GM19468 (cell line): ENCODE results near the gene C1orf21.
"Not testable (repeated sequence)": the region's sequence is repeated elsewhere in the genome, so short reads cannot be mapped to it uniquely, and the experiment has no call there.

Experiments
- ATAC-seq: cut with Tn5 transposase; IDR thresholded peaks from one replicate; pipeline ENCODE4 v1.9.1; 2021; ENCODE audit warnings: mild to moderate bottlenecking, moderate library complexity, moderate number of reproducible peaks; ENCODE audit not compliant: unreplicated experiment; ENCODE audit errors: extremely low read depth

The C1orf21 gene, protein sequence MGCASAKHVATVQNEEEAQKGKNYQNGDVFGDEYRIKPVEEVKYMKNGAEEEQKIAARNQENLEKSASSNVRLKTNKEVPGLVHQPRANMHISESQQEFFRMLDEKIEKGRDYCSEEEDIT

DNA sequence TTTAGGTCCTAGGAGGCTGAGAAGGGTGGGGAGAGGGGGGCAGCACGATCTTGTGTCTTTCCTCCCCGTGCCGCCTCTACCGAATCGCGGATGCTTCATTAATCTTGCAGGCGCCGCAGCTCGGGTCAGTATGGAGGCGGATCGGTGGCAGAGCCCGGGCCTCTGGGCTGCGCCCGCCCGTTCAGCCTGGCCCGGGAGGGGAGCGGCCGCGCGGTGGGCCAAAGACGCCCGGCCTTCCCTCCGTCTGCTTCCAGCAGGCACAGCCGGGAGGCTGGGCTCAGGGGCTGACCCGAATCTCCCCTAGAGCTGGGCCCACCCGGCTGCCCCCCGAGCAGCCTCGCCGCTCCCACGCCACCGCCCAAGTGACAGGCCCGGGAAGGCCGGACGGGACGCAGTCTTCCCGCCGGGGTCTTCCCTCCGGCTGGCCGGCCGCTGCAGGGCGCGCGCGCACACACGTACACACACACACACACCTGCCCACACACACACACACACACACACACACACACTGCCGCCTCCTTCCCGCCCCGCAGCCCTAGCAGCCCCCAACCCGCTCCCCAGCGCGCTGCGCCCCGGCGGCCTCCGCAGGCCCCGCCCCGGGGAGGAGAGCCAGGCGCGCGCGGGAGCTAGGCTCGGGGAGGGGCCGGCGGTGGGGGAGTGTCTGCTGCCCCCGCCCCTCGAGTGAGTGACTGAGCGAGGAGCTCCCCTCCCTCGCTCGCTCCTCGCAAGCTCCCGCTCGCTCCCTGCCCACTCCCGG, at the start of gene C1orf21:
Gene C1orf21, plus strand, starts transcription at position 718 of the 757 bp plus-strand sequence. CDS start 90,481 bp downstream, outside the sequence.
- no peak for ATAC-seq

DNA sequence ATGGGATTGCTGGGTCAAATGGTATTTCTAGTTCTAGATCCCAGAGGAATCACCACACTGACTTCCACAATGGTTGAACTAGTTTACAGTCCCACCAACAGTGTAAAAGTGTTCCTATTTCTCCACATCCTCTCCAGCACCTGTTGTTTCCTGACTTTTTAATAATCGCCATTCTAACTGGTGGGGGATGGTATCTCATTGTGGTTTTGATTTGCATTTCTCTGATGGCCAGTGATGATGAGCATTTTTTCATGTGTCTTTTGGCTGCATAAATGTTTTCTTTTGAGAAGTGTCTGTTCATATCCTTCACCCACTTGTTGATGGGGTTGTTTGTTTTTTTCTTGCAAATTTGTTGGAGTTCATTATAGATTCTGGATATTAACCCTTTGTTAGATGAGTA, 49.0 kb upstream of the C1orf21 start:
- not testable (repeated sequence) for ATAC-seq

DNA sequence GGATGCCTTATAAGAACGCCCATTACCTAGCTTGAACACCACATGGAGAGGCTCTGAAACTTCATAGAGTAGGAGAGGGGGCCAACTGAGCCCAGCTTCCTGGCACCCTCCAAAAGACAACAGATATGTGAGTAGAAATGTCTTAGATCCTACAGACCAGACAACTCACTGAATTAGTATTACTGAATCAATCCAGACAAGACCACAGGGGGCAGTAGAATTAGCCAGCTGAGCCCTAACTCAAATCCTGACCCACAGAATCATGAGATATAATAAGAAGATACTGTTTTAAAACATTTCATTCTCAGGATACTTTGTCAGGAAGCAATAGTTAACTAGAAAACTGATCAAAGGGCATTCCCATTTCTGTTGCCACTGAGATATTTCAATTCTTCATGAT, 45.8 kb upstream of the C1orf21 start:
- no peak for ATAC-seq

DNA sequence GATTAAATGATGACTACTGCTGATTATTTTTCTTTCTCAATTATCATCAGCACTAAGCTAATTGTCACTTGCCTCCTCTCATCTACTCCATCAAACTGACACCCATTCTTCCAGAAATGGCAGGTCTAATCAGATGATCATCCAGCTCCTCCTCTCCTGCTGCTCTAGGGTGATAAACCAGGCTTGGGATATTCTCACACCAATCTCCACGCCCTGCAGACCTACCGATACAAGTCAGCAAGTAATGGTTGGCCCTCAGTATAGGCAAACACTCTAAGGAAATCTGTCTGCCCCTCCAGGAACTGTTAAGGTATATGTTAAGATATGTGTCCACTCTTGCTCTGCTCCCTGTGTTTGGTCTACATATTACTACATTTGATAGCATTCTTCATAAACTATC, 36.3 kb upstream of the C1orf21 start:
- no peak for ATAC-seq

DNA sequence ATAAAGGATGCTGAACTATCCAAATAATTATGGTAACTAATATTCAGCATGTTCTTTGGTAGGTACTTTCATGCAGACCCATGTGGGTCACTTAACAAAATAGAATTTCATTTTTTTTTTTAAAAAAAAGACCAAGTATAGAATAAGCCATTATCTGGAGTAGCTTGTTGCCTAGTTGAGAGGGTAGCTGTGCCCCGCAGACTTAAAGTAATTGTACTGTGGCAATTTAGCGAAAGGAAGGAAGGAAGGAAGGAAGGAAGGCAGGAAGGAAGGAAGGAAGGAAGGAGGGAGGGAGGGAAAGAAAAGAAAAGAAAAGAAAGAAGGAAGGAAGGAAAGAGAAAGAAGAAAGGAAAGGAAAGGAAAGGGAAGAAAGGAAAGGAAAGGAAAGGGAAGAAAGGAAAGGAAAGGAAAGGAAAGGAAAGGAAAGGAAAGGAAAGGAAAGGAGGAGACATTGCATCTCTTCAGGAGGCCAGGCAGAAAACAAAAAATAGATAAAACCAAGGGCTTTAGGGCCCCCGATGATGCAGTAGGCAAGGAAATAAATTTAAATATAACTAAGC, 35.3 kb upstream of the C1orf21 start:
- no peak for ATAC-seq

DNA sequence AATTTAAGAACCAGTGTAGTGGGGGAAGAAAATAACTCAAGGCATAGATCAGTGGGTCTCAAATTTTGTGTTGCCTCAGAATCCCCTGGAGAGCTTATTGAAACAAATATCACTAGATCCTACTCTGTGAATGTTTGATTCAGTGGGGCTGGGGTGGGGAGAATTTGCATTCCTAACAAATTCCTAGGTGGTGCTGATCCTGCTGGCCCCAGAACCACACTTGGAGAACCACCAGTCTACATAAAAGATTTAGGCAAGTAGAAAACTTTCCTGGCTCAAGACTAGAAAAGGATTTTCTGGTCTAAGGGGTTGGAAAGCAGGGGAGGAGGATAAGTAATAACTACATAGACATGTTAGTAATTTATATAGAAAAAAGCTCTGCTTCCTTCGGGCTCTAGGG, 34.1 kb upstream of the C1orf21 start:
- no peak for ATAC-seq

DNA sequence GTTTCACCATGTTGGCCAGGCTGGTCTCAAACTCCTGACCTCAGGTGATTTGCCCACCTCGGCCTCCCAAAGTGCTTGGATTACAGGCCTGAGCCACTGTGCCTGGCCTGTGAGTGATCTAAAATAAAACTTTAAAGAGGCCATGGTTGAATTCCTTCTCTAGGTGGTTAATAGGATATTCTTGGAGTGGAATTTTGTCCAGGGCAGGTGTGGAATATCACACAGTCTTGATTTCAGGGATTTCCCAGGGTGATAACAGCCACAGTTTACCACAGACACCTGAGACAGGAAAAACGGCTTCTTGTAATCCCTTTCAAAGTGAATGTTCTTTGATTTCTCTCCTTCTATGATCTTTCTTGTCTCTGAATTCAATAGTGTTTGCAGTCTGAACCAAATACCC, 32.1 kb upstream of the C1orf21 start:
- no peak for ATAC-seq

DNA sequence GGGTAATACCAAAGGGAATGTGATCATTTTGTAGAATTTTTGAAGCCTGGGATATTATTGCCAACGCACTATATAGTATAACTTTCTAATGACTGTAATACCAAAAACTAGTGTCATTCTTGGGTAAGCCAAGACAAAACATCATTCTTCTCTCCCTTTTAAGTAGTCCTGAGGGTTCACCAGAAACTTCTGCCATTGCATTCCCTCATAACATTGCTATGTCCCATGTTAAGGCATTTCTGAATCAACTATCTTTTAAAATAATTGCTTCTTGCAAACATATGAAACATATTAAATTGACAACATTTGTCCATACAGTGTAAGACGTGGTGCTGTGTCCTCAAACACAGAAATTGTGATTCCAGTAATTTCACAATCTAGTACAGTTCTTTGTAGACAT, 29.9 kb upstream of the C1orf21 start:
- ATAC-seq: no peak

DNA sequence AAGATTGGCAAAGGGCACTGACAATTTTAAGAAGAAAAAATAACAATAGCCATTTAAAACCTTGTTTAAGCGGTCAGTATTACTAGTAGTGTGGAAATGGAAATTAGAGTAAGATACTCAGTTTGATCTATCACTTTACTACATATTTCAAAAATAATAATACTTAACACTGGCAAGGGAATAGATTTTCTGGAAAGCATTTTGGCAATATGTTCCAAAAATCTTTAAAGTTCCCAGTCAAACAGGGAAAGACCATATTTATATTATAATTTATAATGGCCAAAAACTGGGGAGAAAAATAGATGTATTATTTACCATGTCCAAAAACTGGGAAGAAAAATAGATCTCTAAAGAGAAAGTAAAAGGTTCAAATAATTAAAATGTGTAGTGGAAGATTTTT, 28.6 kb upstream of the C1orf21 start:
- ATAC-seq: no peak

DNA sequence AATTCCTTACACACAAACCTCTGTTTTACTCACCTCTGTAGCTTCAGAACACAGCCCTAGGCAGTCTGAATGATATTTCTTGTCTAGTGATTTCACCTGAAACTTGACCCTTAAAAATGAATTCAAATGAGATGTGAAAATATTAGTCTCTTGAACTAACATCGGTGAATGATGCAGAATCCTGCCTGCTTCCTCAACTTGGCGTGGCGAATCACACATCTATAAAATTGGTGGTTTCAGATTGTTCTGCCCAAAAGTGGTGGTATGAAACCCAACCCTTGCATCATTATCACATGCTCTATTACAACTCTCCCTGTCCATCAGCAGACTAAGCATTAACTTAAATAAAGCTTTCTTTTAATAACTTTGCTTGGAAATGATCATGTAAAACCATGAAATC, 26.9 kb upstream of the C1orf21 start:
- ATAC-seq: no peak

DNA sequence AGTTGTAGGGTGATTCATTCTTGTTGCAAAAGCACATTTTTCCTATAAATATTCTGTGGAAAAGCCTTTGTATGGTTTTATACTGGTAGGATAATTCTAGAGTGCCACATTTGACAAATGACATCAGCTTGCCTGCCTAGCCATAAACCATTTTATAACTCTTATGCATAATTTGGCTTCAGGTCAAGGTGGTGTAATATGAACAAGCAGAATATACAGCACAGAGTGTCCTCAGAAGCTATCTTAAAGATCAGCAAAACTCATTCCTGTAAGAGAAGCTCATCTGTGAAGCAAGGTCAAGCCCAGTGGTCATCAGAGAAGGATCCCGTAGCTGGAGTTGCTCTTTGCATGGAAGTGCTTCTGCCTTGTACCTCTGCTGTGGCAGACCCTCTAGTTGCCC, 24.0 kb upstream of the C1orf21 start:
- ATAC-seq: no peak

DNA sequence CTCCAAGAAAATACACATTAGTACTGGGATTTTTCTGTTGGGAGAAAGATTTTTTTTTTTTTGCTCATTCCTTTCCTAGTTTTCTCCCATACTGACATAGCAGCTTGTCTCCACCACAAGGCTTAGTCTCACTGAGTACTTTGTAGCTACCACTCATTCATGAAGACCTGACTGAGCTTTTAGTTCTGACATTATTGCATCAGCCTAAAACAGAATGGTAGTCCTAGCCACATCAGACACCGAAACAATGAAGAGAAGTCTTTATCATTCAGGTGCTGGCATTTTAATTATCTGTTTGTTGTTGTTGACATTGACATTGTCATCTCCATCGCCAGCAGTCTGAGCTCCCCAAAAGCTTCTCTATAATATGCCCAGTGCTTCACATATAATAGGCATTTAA, 21.1 kb upstream of the C1orf21 start:
- ATAC-seq: no peak

DNA sequence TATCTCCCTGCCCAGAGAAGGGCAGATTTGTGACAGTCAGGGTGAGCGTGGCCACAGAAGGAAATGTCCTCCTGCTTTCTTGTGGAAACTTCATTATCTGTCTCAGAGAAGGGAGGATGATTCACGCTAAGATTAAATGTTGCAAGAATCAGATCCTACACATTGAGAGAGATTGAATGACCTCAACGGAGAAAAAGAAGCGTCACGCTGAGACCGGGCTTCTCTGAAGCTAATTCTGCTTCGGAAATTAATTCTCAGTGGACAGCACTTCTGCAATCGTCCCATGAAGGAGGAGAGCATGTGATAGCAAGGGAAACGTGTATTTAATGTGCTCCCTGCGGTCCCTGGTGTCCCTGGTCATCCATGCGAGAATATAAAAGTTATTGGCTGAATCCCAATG, 19.8 kb upstream of the C1orf21 start:
- no peak for ATAC-seq

DNA sequence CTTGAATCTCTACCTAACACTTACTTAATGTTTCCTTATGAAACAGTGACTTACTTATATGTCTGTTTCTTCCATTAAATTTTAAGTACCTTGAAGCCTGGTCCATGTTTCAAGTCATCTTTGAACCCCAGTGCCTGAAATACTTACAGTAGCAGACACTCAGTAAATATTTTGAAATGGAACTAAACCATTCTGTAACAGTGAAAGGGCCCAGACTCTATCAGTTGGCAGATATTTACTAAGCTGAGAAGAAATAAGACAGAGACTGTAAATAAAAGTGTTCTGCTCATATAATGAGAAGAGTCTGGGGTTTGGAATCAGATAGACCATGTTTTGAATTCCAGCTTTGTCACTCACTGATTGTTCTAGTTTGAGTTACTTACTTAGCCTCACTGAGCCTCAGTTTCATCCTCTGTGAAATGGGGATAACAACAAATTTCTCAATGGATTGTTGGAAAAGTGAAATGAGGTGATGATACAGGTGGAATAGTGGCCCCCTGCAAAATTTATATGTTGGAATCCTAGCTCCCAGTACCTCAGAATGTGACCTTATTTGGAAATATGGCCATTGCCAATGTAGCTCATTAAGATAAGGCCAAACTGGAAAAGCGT, 19.3 kb upstream of the C1orf21 start:
- ATAC-seq: no peak

DNA sequence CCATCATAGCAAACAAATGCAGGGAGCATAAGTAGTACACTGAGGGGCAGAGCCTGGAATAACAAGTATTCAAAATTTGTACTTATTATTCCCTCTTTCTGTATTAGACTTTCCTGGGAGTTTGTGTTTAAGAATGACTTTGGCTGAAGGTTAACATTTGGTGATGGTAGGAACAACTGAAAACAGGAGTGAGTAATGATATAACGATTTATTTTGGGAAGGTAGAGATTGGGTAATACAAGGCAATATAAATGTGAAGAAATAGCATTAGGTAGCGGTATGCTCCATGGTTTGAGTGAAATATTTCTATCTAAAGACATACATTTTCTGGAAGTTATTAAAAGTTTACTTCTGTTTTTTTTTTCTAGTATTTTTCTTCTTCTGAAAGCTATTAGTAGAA, 18.5 kb upstream of the C1orf21 start:
- ATAC-seq: no peak

DNA sequence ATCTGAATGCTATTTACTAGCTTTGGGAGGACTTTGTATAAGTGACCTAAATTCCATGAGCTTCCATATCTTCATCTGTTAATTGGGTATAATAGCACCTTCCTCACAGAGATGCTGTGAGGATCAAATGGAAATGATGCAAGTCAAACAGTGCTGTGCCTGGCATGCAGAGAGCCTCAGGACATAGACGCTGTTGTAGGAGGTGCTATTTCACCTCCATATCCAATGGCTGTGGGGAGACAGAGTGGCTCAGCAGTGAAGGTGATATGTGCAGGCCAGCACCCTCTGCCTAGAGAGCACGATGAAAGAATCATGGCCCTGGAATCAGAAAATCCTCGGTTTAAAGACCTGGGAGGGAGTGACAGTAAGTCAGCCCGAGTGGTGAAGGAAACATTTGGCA, 16.0 kb upstream of the C1orf21 start:
- ATAC-seq: no peak

DNA sequence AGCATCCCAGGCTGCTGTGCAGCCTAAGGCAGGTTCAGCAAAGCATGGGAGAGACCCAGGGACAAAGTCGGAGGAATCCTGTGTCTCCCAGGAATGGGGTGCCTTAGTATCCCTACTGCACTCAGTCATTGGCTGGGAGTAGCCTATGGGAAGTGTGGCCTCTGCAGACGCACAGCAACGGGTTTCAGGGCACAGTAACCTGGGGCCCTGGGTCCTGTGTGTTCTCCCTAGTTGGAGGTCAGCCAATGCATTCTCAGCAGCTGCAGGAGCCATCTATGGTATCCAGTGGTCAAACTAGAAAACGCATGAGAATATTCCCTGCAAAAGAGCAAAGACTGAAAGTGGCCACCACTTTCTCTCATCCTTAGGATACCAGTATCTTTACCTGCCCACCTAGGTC, 13.7 kb upstream of the C1orf21 start:
- ATAC-seq: no peak

DNA sequence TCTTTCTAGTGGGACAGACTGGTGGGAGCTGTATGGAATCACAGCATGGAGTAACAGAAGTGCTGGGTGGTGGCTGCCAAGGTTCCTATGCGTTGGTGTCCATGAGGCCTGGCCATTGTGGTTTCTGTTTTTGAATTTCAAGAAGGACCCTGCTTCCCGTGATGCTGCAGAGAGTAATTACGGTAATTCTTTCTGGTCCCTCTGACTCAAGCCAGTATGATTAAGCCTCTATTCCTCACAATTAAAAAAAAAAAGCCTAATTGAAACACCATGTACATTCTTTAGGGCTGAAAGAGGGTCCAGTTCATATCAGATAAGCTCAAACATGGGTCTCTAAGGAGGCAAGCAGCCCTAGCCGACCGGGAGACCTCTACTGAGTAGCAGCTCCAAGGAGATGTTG, 10.5 kb upstream of the C1orf21 start:
- no peak for ATAC-seq

DNA sequence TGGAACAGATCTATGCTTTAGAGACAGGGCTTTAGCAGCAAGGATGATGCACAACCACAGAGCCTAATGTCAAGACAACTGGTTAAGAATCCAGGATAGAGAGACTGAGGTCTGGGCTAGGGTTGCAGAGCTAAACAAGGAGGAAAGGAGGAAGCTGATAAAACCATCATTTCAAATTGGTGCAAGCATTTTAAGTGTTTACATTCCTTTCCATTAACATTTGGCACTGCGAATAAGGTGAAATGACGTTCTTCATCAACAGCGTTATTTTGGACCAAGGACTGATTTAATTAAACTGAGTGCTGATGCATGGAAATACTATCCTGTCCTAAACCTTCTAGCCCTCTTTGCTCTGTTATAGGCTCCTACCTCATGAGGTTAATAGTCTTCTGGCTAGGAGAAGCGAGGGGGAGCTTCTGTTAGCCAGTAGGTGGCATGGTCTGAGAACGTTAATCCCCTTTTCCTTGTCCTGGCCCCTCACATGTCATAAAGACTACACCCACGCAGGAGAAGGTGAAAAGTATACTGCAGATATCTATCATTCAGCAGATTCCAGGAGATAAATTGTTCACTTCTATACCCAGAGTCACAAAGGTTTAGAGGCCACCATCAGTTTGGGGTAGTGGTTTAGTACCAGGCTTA, 7.6 kb upstream of the C1orf21 start:
- no peak for ATAC-seq

DNA sequence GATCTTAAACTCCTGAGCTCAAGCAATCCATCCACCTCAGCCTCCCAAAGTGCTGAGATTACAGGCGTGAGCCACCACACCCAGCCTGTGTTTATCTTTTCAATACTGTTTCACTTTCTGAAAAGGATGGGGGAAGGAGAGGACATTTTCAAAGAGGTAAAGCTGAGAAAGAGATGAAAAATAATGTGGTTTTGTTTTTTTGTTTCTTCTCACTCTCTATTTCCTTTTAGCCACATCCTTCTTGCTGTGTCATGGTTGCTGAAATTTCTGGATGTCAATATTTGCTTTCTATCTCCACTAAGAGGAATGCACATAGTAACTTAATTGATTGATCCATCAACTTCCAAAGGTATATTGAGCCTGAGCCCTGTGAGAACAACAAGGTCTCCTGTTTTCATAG, 6.4 kb upstream of the C1orf21 start:
- ATAC-seq: no peak

DNA sequence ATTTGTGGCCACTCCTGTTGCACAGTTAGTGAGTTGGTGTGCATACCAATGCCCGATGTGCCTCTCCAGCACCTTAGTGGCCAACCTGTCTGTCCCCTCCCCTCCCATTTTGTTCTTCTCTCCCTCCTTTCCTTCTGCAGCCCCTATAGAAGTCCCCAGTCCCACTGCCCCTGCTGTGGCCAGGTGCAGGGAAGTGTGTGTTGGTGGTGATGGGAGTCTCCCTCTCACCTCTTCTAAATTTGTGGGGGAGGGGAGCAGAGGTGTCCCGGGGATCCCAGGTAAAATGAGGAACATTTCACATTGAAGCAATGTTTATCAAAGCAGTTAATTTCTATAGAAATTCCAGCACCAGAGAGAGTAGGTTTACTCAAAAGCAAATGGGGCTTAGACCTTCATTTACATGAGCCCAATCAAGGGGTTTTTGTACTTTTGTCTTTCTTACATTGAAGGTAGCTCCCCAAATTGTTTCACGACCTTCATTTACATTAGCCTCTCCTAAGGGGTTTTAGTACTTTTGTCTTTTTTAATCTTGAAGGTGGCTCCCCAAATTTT, 3.0 kb upstream of the C1orf21 start:
- no peak for ATAC-seq
